GM12875 (cell line): ENCODE data around the gene NEK4.
"Not testable (repeated sequence)": the region's sequence is repeated elsewhere in the genome, so short reads cannot be mapped to it uniquely, and the experiment has no call there.

ENCODE experiments used
- H3K4me3 ChIP-seq: one replicate; pipeline ENCODE4 v1.5.1; 2011; ENCODE audit warnings: low read depth, low read length, control low read depth
- TF ChIP-seq, protein P1 (sequence below): IDR thresholded peaks from 2 replicates; pipeline ENCODE4 v1.5.1; 2011; ENCODE audit warnings: low read depth, mild to moderate bottlenecking, control low read depth, inconsistent platforms, low read length, moderate library complexity, borderline replicate concordance; ENCODE audit not compliant: insufficient read depth

NEK4 gene

DNA sequence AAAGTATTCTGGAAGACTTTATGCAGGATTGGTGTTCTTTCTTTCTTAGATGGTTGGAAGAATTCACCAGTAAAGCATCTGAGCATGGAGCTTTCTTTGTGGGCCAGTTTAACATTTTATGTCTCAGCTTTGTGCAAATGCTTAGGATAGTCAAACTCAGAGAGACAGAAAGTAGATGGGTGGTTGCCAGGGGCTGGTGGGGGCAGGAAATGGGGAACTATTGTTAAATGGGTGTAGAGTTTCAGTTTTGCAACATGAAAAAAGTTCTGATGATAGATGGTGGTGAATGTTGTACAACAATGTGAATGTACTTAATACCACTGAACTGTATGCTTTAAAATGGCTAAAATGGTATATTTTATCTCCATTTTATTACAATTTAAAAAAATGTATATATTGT lies 40.1 kb downstream of the NEK4 start:
- no peak overlapping the region for H3K4me3 ChIP-seq
- TF ChIP-seq, protein P1, sequence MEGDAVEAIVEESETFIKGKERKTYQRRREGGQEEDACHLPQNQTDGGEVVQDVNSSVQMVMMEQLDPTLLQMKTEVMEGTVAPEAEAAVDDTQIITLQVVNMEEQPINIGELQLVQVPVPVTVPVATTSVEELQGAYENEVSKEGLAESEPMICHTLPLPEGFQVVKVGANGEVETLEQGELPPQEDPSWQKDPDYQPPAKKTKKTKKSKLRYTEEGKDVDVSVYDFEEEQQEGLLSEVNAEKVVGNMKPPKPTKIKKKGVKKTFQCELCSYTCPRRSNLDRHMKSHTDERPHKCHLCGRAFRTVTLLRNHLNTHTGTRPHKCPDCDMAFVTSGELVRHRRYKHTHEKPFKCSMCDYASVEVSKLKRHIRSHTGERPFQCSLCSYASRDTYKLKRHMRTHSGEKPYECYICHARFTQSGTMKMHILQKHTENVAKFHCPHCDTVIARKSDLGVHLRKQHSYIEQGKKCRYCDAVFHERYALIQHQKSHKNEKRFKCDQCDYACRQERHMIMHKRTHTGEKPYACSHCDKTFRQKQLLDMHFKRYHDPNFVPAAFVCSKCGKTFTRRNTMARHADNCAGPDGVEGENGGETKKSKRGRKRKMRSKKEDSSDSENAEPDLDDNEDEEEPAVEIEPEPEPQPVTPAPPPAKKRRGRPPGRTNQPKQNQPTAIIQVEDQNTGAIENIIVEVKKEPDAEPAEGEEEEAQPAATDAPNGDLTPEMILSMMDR, result no peak

DNA sequence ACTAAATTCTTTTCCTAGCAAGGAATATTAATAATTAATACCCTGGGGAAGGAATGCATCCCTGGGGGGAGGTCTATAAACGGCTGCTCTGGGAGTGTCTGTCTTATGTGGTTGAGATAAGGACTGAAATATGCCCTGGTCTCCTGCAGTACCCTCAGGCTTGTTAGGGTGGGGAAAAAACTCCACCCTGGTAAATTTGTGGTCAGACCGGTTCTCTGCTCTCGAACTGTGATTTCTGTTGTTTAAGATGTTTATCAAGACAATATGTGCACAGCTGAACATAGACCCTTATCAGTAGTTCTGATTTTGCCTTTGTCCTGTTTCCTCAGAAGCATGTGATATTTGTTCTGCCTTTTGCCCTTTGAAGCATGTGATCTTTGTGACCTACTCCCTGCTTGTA lies 42.0 kb downstream of the NEK4 start:
- H3K4me3 ChIP-seq, result not testable (repeated sequence)

DNA sequence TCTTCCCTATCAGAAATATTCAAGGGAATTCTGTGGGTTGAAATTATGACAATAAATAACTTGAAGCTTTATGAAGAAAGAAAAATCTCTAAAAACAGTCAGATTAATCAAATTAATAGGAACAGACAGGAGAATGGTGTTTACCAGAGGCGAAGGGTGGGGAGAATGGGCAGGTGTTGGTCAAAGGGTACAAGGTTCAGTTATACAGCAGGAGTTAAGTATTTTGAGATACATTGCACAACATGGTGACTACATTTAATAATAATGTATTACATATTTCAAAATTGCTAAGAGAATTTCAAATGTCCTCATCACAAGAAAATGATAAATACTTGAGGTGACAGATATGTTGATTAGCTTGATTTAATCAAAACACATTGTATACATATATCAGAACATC lies 46.2 kb downstream of the NEK4 start:
- TF ChIP-seq, protein P1, result no peak
- H3K4me3 ChIP-seq, result no peak overlapping the region

DNA sequence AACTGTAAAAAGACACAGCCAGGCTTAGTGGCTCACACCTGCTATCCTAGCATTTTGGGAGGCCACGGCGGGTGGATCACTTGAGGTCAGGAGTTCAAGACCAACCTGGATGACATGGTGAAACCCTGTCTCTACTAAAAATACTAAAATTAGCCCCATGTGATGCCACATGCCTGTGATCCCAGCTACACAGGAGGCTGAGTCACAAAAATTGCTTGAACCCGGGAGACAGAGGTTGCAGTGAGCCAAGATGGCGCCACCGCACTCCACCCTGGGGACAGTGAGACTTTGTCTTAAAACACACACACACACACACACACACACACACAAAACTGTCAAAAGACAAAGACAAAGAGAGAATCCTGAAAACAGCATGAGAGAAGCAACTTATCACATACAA lies 46.8 kb downstream of the NEK4 start:
- TF ChIP-seq, protein P1, result no peak
- no peak overlapping the region for H3K4me3 ChIP-seq

DNA sequence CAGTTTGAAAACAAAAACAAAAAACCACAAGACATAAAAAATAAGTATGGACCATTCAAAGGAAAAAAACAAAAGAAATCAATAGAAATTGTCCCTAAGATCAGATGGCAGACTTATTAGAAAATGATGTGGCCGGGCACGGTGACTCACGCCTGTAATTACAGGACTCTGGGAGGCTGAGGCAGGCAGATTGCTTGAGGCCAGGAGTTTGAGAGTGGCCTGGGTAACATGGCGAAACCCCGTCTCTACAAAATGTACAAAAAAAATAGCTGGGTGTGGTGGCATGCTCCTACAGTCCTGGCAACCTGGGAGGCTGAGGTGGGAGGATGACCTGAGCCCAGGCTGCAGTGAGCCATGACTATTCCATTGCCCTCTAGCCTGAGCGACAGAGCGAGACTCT lies 48.2 kb downstream of the NEK4 start:
- TF ChIP-seq, protein P1, result no peak
- no peak overlapping the region for H3K4me3 ChIP-seq

DNA sequence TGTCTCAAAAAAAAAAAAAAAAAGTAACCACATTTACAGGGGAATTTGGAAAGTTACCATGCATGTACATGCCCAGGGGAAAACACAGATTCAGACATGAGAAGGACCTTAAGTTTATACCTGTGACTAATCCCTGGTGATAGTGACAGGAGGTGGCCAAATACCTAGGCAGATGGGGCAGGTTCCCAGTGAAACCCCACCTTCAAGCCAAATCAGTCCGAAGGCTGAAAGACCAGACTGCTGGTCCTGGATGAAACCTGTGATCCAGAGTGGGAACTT lies 49.1 kb downstream of the NEK4 start:
- H3K4me3 ChIP-seq, result no peak overlapping the region
- TF ChIP-seq, protein P1, result no peak

DNA sequence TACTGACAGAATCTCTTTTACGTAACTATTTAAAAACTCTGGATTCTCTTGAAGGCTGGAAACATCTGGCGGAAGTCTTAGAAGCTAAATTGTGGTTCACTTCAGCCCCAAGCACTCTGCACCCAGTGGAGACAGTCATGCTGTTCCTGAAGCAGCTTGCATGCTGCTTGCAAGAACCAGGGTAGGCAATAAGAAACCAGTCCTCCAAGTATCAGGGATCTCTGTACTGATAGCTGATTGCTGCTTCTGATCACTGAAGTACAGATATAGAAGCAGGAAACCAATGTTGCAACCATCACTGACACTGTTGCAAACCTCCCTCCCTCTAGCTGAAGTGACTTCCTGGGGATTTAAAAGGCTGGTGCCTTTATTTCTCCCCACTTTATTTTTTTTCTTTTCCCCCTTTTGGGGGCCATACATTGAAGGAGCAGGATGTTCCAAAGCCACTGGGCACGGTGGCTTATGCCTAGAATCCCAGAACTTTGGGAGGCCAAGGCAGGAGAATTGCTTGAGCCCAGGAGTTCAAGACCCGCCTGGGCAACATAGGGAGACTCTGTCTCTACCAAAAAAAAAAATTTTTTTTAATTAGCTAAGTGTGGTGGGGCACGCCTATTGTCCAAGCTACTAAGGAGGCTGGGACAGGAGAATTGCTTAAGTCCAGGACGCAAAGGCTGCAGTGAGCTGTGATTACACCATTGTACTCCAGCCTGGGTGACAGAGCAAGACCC lies 49.6 kb downstream of the NEK4 start:
- TF ChIP-seq, protein P1, result no peak
- H3K4me3 ChIP-seq, result no peak overlapping the region

DNA sequence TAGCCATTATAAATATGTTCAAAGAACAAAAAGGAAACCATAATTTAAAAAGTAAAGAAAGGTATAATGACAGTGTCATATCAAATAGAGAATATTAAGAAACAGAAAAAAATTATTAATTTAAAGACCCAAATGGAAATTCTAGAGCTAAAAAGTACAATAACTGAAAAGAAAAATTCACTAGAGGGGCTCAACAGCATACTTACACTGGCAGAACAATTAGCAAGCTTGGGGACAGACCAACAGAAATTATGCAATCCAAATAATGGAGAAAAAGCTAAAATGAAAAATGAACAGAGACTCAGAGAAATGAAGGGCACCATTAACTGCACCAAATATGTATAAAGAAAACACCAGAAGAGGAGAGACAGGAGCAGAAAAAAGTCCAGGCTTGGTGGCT lies 51.1 kb downstream of the NEK4 start:
- TF ChIP-seq, protein P1, result no peak
- H3K4me3 ChIP-seq, result no peak overlapping the region
